Gastrocnemius medialis (tissue), 4 donors: ENCODE results near the gene SOCS2. TPM values are rescaled to one million over a fixed set of nuclear protein-coding genes. Genes with fewer than 3 reads are reported as not detected.
A peak's percentile ranks its signal among the peaks of the same experiment; 100 is the strongest.

ENCODE experiments used
- ATAC-seq, 2 donors: fragments of 150-250 bp; one replicate each; pipeline ENCODE4 v1.9.1; 2016
- DNase-seq, 2 donors: peaks; one replicate each; pipeline ENCODE4 v3.0.0-alpha.2; 2019
- H3K27ac ChIP-seq, 4 donors: fragments of 200-600 bp; sonication (generic); 1 replicate in 1 of 4; 2 replicates in 3 of 4; pipeline ENCODE4 v1.5.1; 2016 to 2018; ENCODE audit warnings: mild to moderate bottlenecking in 2 of 4, moderate library complexity in 1 of 4
- H3K27me3 ChIP-seq, 3 donors: fragments of 200-600 bp; sonication (generic) in 2 of 3; 1 replicate in 1 of 3; 2 replicates in 2 of 3; pipeline versions ENCODE4 v1.5.1 to v1.6.0; 2016 to 2019; ENCODE audit warnings: mild to moderate bottlenecking in 1 of 3, moderate library complexity in 1 of 3
- H3K36me3 ChIP-seq, 2 donors: fragments of 200-600 bp; sonication (generic) in 1 of 2; one replicate each; pipeline ENCODE4 v1.5.1; 2017 to 2018
- H3K4me1 ChIP-seq, 2 donors: fragments of 200-600 bp; sonication (generic) in 1 of 2; one replicate each; pipeline ENCODE4 v1.5.1; 2016 to 2017; ENCODE audit warnings: mild to moderate bottlenecking in 2 of 2
- H3K4me3 ChIP-seq, 4 donors: fragments of 200-600 bp; sonication (generic) in 3 of 4; 1 replicate in 1 of 4; 2 replicates in 3 of 4; pipeline ENCODE4 v1.5.1; 2016 to 2019; ENCODE audit warnings: mild to moderate bottlenecking in 2 of 4
- H3K9me3 ChIP-seq, 3 donors: fragments of 200-600 bp; sonication (generic) in 2 of 3; 1 replicate in 1 of 3; 2 replicates in 2 of 3; pipeline ENCODE4 v1.5.1; 2016 to 2019
- POLR2A ChIP-seq, 2 donors: fragments of 450-650 bp; IDR thresholded peaks; one replicate each; pipeline ENCODE4 v1.6.1; 2017; ENCODE audit warnings: antibody characterized with exemption in 2 of 2, mild to moderate bottlenecking in 2 of 2, moderate library complexity in 2 of 2
- in situ Hi-C, 4 donors: fragments of 200-750 bp; cut with MboI; loops; one replicate each; pipeline versions ENCODE4 v1.15.0 to v1.8.0; 2017; ENCODE audit warnings: low sequenced_read_pairs in 4 of 4
- intact Hi-C: fragments of 100-400 bp; cut with DNase I; formaldehyde crosslinking; loops from one replicate; pipeline ENCODE4 v1.15.1; 2023; ENCODE audit warnings: low total_unique reads
- total RNA-seq, 4 donors: library from RNA; depleted of rRNA; stranded (reverse); fragments of >200 nt; gene quantifications; one replicate each; pipeline versions ENCODE4 v1.1.0 to v1.2.3, GENCODE V29; 2016
- TF ChIP-seq, protein P1 (sequence below), 5 experiments: fragments of 450-650 bp in 3 of 5; fragments of 200-600 bp in 2 of 5; sonication (generic) in 2 of 5; IDR thresholded peaks in 4 of 5; conservative IDR thresholded peaks in 1 of 5; 1 replicate in 4 of 5; 2 replicates in 1 of 5; pipeline ENCODE4 v1.5.1; 2016 to 2019; ENCODE audit warnings: antibody characterized with exemption in 5 of 5, mild to moderate bottlenecking in 3 of 5, moderate library complexity in 3 of 5

Gene SOCS2
- total RNA-seq, 4 donors from 2014 or later, result 4.3 to 14.9 (median 5.3) TPM

DNA sequence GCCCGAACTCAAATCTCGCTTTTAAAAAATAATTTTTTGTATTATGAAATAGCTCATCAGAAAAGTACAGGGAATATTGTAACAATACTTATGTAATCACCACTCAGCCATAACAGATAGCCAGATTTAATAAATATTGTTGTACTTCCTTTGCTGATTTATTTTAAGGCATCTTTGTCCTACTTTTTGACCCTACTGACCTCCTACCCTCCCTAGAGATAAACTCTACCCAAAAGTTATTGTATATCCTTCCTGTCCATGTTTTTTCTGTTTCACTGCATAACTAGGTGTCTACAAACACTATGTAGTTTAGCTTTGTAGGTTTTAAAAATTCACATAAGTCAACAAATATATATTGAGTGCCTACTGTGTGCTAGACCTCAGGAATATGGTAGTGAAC is 25.1 kb downstream of the SOCS2 start:
- TF ChIP-seq, protein P1, sequence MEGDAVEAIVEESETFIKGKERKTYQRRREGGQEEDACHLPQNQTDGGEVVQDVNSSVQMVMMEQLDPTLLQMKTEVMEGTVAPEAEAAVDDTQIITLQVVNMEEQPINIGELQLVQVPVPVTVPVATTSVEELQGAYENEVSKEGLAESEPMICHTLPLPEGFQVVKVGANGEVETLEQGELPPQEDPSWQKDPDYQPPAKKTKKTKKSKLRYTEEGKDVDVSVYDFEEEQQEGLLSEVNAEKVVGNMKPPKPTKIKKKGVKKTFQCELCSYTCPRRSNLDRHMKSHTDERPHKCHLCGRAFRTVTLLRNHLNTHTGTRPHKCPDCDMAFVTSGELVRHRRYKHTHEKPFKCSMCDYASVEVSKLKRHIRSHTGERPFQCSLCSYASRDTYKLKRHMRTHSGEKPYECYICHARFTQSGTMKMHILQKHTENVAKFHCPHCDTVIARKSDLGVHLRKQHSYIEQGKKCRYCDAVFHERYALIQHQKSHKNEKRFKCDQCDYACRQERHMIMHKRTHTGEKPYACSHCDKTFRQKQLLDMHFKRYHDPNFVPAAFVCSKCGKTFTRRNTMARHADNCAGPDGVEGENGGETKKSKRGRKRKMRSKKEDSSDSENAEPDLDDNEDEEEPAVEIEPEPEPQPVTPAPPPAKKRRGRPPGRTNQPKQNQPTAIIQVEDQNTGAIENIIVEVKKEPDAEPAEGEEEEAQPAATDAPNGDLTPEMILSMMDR (IDR thresholded peaks at IDR 0.05 in 4 of 5, conservative IDR thresholded peaks at IDR 0.05 in 1 of 5), result no peak
- no peak for TF ChIP-seq POLR2A (IDR thresholded peaks at IDR 0.05)
- no peak overlapping the region for H3K27ac ChIP-seq
- no peaks in the 10 kb centered on the region for H3K27me3 ChIP-seq
- no peaks in the 10 kb centered on the region for H3K36me3 ChIP-seq
- ATAC-seq (no peak), DNase-seq (no peak)
- intact Hi-C loops, result no loop called here
- no peak overlapping the region for H3K4me3 ChIP-seq
- H3K9me3 ChIP-seq, result no peaks in the 10 kb centered on the region
- in situ Hi-C loops, result loop anchor here in 2 of 4 donors (10.0 to 25.0 kb wide), 2 partner anchors 140 to 147 kb away; no protein-coding TSS in a partner anchor
- peaks cover 0 to 1% of the 10 kb centered on the region in 2 donors for H3K4me1 ChIP-seq

DNA sequence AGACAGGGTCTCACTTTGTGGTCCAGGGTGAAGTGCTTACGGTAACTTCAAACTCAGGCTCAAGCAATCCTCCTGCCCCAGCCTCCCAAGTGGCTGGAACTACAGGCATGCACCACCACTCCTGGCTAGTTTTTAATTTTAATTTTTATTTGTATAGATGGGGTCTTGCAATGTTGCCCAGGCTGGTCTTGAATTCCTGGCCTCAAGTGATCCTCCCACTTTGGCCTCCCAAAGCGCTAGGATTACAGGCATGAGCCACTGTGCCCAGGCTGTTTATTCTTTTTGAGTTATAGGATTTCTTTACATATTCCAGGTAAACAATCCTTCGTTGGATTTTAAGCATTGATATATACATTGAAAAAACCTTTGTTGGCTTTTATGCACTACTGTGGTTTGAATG is 26.7 kb downstream of the SOCS2 start:
- TF ChIP-seq POLR2A (IDR thresholded peaks at IDR 0.05), result no peak
- TF ChIP-seq, protein P1 (IDR thresholded peaks at IDR 0.05 in 4 of 5, conservative IDR thresholded peaks at IDR 0.05 in 1 of 5), result no peak
- Histone ChIP-seq H3K4me3 (no peak overlapping the region), H3K36me3 (no peaks in the 10 kb centered on the region), H3K27me3 (no peaks in the 10 kb centered on the region), H3K9me3 (no peaks in the 10 kb centered on the region), H3K4me1 (peaks cover 9 to 10% of the 10 kb centered on the region in 2 donors), H3K27ac (no peak overlapping the region)
- in situ Hi-C loops (loop anchor here in 2 of 4 donors (10.0 to 25.0 kb wide), 2 partner anchors 138 to 146 kb away; no protein-coding TSS in a partner anchor), intact Hi-C loops (no loop called here)
- DNase-seq, result no peak
- ATAC-seq, result no peak

DNA sequence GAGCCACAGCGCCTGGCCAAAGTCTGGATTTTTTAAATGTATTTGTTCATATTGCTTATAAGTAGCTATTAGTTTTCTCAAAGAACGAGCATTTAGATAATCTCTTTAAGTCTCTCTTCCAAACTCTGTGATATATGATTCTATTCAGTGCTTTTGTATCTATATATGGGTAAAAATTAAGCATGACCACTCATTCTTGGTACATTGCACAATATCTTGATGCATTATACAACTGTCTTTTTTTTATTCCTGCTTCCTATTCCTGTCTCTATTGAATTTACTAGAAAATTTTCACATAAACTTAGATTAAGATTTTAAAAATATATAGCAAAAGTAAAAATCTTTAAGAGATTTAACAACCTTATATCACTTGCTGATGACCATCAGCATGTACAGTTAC is 29.1 kb downstream of the SOCS2 start:
- intact Hi-C loops, result no loop called here
- in situ Hi-C loops, result no loop called here
- Histone ChIP-seq H3K4me3 (no peak overlapping the region), H3K9me3 (no peaks in the 10 kb centered on the region), H3K27ac (no peak overlapping the region), H3K36me3 (no peaks in the 10 kb centered on the region), H3K4me1 (peaks cover 9 to 10% of the 10 kb centered on the region in 2 donors), H3K27me3 (no peaks in the 10 kb centered on the region)
- no peak for TF ChIP-seq POLR2A (IDR thresholded peaks at IDR 0.05)
- TF ChIP-seq, protein P1 (IDR thresholded peaks at IDR 0.05 in 4 of 5, conservative IDR thresholded peaks at IDR 0.05 in 1 of 5), result no peak
- ATAC-seq (no peak), DNase-seq (no peak)

DNA sequence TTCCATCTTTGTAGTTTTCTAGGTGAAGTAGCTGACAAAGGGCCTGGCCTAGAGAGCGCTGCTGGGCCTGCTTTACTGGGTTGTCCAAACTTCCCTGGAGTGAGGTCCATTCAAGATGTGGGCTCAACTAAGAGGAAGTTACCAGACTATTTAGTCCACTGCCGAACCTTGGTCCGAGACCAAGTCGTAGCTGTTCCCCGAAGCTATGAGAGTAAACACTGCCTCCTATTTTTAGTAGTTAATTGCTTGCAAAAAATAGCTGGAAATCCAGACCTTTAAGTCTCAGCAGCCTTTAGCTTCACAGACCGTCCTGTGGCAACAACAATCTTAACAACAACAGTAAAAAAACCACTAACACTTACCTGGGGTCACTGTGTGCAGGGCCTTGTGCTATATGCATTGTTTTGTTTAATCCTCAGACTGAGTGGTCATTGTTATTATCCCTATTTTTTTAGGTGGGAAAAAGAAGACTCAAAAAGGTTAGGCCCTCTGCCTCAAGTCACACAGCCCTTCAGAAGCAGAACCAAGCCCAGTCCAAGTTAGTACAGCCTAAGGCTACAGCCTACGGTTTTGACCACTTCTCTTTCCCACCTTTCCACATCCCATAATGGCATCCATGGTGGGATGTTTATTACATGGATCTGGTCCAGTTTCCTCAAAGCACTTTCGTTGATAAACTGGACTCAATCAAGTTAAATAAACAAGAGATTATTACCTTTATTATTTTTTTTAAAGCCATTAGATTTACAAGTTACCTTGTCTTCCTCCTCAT is 30.6 kb downstream of the SOCS2 start:
- Histone ChIP-seq H3K27me3 (no peaks in the 10 kb centered on the region), H3K36me3 (no peaks in the 10 kb centered on the region), H3K4me1 (peaks cover 9 to 10% of the 10 kb centered on the region in 2 donors), H3K9me3 (no peaks in the 10 kb centered on the region), H3K4me3 (no peak overlapping the region), H3K27ac (peak overlapping the region in 1 of 4 donors; percentile 18)
- no peak for TF ChIP-seq POLR2A (IDR thresholded peaks at IDR 0.05)
- TF ChIP-seq, protein P1 (IDR thresholded peaks at IDR 0.05 in 4 of 5, conservative IDR thresholded peaks at IDR 0.05 in 1 of 5), result no peak
- DNase-seq (no peak), ATAC-seq (peak in 1 of 2 donors; percentile 16)
- intact Hi-C loops, result no loop called here
- in situ Hi-C loops, result no loop called here
